H1 (cell line): ENCODE data around the gene P4HA1. TPM values are rescaled to one million over a fixed set of nuclear protein-coding genes. Genes with fewer than 3 reads are reported as not detected.

Source experiments
- CTCF ChIA-PET: fragments of 300-600 bp; sonication (Branson Sonifier 250); formaldehyde crosslinking; loops from one replicate; lab custom pipeline; 2021; ENCODE audit not compliant: partially characterized antibody; lab: Charles Lee
- POLR2A ChIA-PET: fragments of 300-600 bp; sonication (Branson Sonifier 250); formaldehyde crosslinking; loops from one replicate; lab custom pipeline; 2021; ENCODE audit warnings: inconsistent platforms; ENCODE audit not compliant: partially characterized antibody; lab: Charles Lee
- DNase-seq, 2 experiments: peaks; one replicate each; pipeline versions ENCODE4 v3.0.0 to v3.0.0-alpha.2; 2010 to 2022; ENCODE audit warnings: low spot score in 2 of 2, low read depth in 1 of 2, mixed read lengths in 1 of 2
- FAIRE-seq: peaks from 2 replicates; lab custom pipeline; 2011; peaks lifted over from hg19 to GRCh38; lab: Jason Lieb, UNC
- H2AFZ ChIP-seq: 2 replicates; pipeline ENCODE4 v1.8.1; 2012; ENCODE audit warnings: low read length, inconsistent platforms
- H2AK5ac ChIP-seq: 2 replicates; pipeline ENCODE4 v1.6.1; 2013; ENCODE audit warnings: low read depth, low read length
- H2BK120ac ChIP-seq: replicated peaks from 2 replicates; pipeline ENCODE3; 2013; ENCODE audit warnings: low read depth, low read length, inconsistent platforms
- H2BK12ac ChIP-seq: 2 replicates; pipeline ENCODE4 v1.6.1; 2013; ENCODE audit warnings: low read depth, low read length
- H2BK15ac ChIP-seq: 2 replicates; pipeline ENCODE4 v1.6.1; 2013; ENCODE audit warnings: low read length
- H2BK20ac ChIP-seq: 2 replicates; pipeline ENCODE4 v1.6.1; 2013; ENCODE audit warnings: low read length
- H2BK5ac ChIP-seq: 2 replicates; pipeline ENCODE4 v1.6.1; 2013; ENCODE audit warnings: low read depth, low read length
- H3K14ac ChIP-seq: 2 replicates; pipeline ENCODE4 v1.6.1; 2013; ENCODE audit warnings: inconsistent platforms; ENCODE audit not compliant: insufficient read length
- H3K18ac ChIP-seq: 2 replicates; pipeline ENCODE4 v1.6.1; 2013; ENCODE audit warnings: low read length; ENCODE audit errors: extremely low read depth
- H3K23ac ChIP-seq: 2 replicates; pipeline ENCODE4 v1.6.1; 2013; ENCODE audit warnings: inconsistent platforms; ENCODE audit not compliant: insufficient read length
- H3K23me2 ChIP-seq: 2 replicates; pipeline ENCODE4 v1.6.1; 2013; ENCODE audit warnings: low read depth, low read length
- H3K27ac ChIP-seq: 2 replicates; pipeline ENCODE4 v1.6.1; 2011; ENCODE audit warnings: low read depth, low read length, inconsistent platforms
- H3K27me3 ChIP-seq, 4 experiments: replicated peaks in 1 of 4; 1 replicate in 1 of 4; 2 replicates in 3 of 4; pipeline versions ENCODE4 v1.6.1 to v1.8.1; 2011 to 2013; ENCODE audit warnings: low read length in 3 of 4, mild to moderate bottlenecking in 3 of 4, inconsistent platforms in 2 of 4, mixed read lengths in 2 of 4, moderate library complexity in 1 of 4; ENCODE audit not compliant: control insufficient read depth in 3 of 4, insufficient read depth in 3 of 4; ENCODE audit errors: extremely low read depth in 1 of 4
- H3K36me3 ChIP-seq, 4 experiments: 2 replicates each; pipeline versions ENCODE4 v1.6.1 to v1.8.1; 2011 to 2013; ENCODE audit warnings: mild to moderate bottlenecking in 4 of 4, low read length in 3 of 4, moderate library complexity in 2 of 4, control low read depth in 1 of 4, inconsistent platforms in 1 of 4; ENCODE audit not compliant: insufficient read depth in 4 of 4, control insufficient read depth in 2 of 4
- H3K4ac ChIP-seq: replicated peaks from 2 replicates; pipeline ENCODE3; 2013; ENCODE audit warnings: low read length, low read depth, mixed read lengths, inconsistent platforms; ENCODE audit not compliant: insufficient read length
- H3K4me1 ChIP-seq, 4 experiments: replicated peaks in 1 of 4; 1 replicate in 1 of 4; 2 replicates in 3 of 4; pipeline versions ENCODE4 v1.6.1 to v1.8.1; 2011 to 2013; ENCODE audit warnings: low read length in 3 of 4, inconsistent platforms in 2 of 4, mixed read lengths in 1 of 4; ENCODE audit not compliant: insufficient read depth in 4 of 4, control insufficient read depth in 3 of 4
- H3K4me2 ChIP-seq, 2 experiments: 2 replicates each; pipeline versions ENCODE4 v1.6.1 to v1.8.1; 2011 to 2013; ENCODE audit warnings: low read depth in 2 of 2, low read length in 2 of 2, control low read depth in 1 of 2, inconsistent platforms in 1 of 2, mild to moderate bottlenecking in 1 of 2; ENCODE audit not compliant: insufficient read depth in 1 of 2
- H3K4me3 ChIP-seq, 4 experiments: fragments of 200-600, 300-600 bp in 1 of 4; sonication (generic), shearing (Covaris generic), sonication (Bioruptor Twin) in 1 of 4; 2 replicates each; pipeline versions ENCODE4 v1.5.1 to v1.8.1; 2011 to 2016; ENCODE audit warnings: low read length in 4 of 4, low read depth in 3 of 4, control low read depth in 2 of 4, inconsistent platforms in 2 of 4, mild to moderate bottlenecking in 2 of 4, mixed read lengths in 1 of 4, moderate library complexity in 1 of 4; ENCODE audit not compliant: insufficient read depth in 2 of 4; ENCODE audit errors: extremely low read depth in 1 of 4
- H3K56ac ChIP-seq: replicated peaks from 2 replicates; pipeline ENCODE3; 2013; ENCODE audit warnings: low read depth, mild to moderate bottlenecking, mixed read lengths, low read length, inconsistent platforms; ENCODE audit not compliant: insufficient read length
- H3K79me1 ChIP-seq: 2 replicates; pipeline ENCODE4 v1.6.1; 2013; ENCODE audit warnings: low read depth, low read length, control low read depth
- H3K79me2 ChIP-seq, 2 experiments: 2 replicates each; pipeline versions ENCODE4 v1.6.1 to v1.8.1; 2012 to 2013; ENCODE audit warnings: low read length in 2 of 2, mild to moderate bottlenecking in 2 of 2, inconsistent platforms in 1 of 2; ENCODE audit not compliant: insufficient read depth in 2 of 2, control insufficient read depth in 1 of 2
- H3K9ac ChIP-seq, 4 experiments: replicated peaks in 1 of 4; 1 replicate in 1 of 4; 2 replicates in 3 of 4; pipeline versions ENCODE4 v1.6.1 to v1.8.1; 2011 to 2013; ENCODE audit warnings: low read depth in 3 of 4, low read length in 3 of 4, control low read depth in 2 of 4, mild to moderate bottlenecking in 2 of 4, moderate library complexity in 2 of 4, inconsistent platforms in 1 of 4; ENCODE audit errors: extremely low read depth in 1 of 4
- H3K9me3 ChIP-seq, 2 experiments: 2 replicates each; pipeline versions ENCODE4 v1.6.1 to v1.8.1; 2012 to 2013; ENCODE audit warnings: mild to moderate bottlenecking in 2 of 2, moderate library complexity in 2 of 2, control low read depth in 1 of 2, inconsistent platforms in 1 of 2, low read depth in 1 of 2, low read length in 1 of 2, mixed read lengths in 1 of 2; ENCODE audit not compliant: insufficient read depth in 2 of 2
- H4K20me1 ChIP-seq, 2 experiments: replicated peaks in 1 of 2; 2 replicates each; pipeline versions ENCODE3 to v1.8.1; 2011 to 2013; ENCODE audit warnings: inconsistent platforms in 2 of 2, low read length in 2 of 2, mild to moderate bottlenecking in 1 of 2; ENCODE audit not compliant: insufficient read depth in 2 of 2, control insufficient read depth in 1 of 2
- H4K5ac ChIP-seq: 2 replicates; pipeline ENCODE4 v1.6.1; 2013; ENCODE audit warnings: low read length, low read depth, mixed read lengths, inconsistent platforms; ENCODE audit not compliant: insufficient read length
- H4K8ac ChIP-seq: 2 replicates; pipeline ENCODE4 v1.8.0; 2013; ENCODE audit warnings: mild to moderate bottlenecking, moderate library complexity, low read length, inconsistent platforms; ENCODE audit not compliant: insufficient read depth; ENCODE audit errors: extremely low read depth
- H4K91ac ChIP-seq: replicated peaks from 2 replicates; pipeline ENCODE3; 2013; ENCODE audit warnings: low read length, mixed read lengths, inconsistent platforms; ENCODE audit not compliant: insufficient read length
- CEBPB ChIP-seq: IDR thresholded peaks from 2 replicates; pipeline ENCODE4 v1.6.1; 2012; ENCODE audit warnings: low read depth, low read length
- E2F6 ChIP-seq: IDR thresholded peaks from 2 replicates; pipeline ENCODE4 v1.6.1; 2012; ENCODE audit warnings: inconsistent platforms
- EGR1 ChIP-seq: IDR thresholded peaks from 2 replicates; pipeline ENCODE4 v1.6.1; 2011; ENCODE audit warnings: low read depth, low read length, borderline replicate concordance
- EZH2 ChIP-seq: fragments of 200-600 bp; sonication (generic); IDR thresholded peaks from 2 replicates; pipeline ENCODE4 v1.7.1; 2012; ENCODE audit warnings: low read depth, mild to moderate bottlenecking, moderate library complexity, low read length, inconsistent platforms; ENCODE audit not compliant: severe bottlenecking
- SIX5 ChIP-seq: IDR thresholded peaks from 2 replicates; pipeline ENCODE4 v1.6.1; 2011; ENCODE audit warnings: mild to moderate bottlenecking, low read depth, low read length
- SP1 ChIP-seq: IDR thresholded peaks from 2 replicates; pipeline ENCODE4 v1.6.1; 2011; ENCODE audit warnings: low read depth, low read length
- ZNF274 ChIP-seq: IDR thresholded peaks from 2 replicates; pipeline ENCODE4 v1.7.0; 2012; ENCODE audit warnings: low read length, borderline replicate concordance; ENCODE audit errors: extremely low read depth
- WGBS, 2 experiments: shearing (Covaris generic) in 1 of 2; methylation state at CpG; one replicate each; pipeline versions ENCODE4 v1.1.6 to v1.1.7; 2013 to 2015; ENCODE audit warnings: low lambda C conversion rate in 2 of 2, mixed read lengths in 2 of 2, inconsistent platforms in 1 of 2, low coverage in 1 of 2, missing lambda C conversion rate in 1 of 2; ENCODE audit not compliant: insufficient replicate concordance in 2 of 2, insufficient coverage in 1 of 2, insufficient read length in 1 of 2; ENCODE audit errors: extremely low coverage in 1 of 2, missing lambda C conversion rate in 1 of 2; 5-methylcytosine and 5-hydroxymethylcytosine counted together
- polyA plus RNA-seq, 7 experiments: library from polyadenylated mRNA; depleted of rRNA in 3 of 7; stranded (reverse) in 5 of 7; unstranded in 2 of 7; fragments of >200 nt in 5 of 7; fragments of 200-250 nt in 2 of 7; gene quantifications; 1 replicate in 5 of 7; 2 replicates in 1 of 7; 4 replicates in 1 of 7; pipeline versions ENCODE4 v1.2.1 to v1.2.3, GENCODE V29; 2011 to 2013; ENCODE audit warnings: missing spikeins in 2 of 7, mixed read lengths in 2 of 7
- total RNA-seq: library from RNA; stranded (reverse); fragmentation: NEBNext Ultra II Directional; extraction: Animal tissue kit (Norgen Biotek cat#: 25700); gene quantifications from 2 replicates; pipeline ENCODE4 v1.2.1, GENCODE V29; 2021
- TF ChIP-seq, protein P1 (sequence below): IDR thresholded peaks from 2 replicates; pipeline ENCODE4 v1.6.1; 2012; ENCODE audit warnings: inconsistent platforms

P4HA1 gene
- total and polyA plus RNA-seq, 2 of the 8 experiments (the other 6 are each of a cell fraction or from before 2014, with no cell fraction given), result 12.0 to 25.7 TPM

DNA sequence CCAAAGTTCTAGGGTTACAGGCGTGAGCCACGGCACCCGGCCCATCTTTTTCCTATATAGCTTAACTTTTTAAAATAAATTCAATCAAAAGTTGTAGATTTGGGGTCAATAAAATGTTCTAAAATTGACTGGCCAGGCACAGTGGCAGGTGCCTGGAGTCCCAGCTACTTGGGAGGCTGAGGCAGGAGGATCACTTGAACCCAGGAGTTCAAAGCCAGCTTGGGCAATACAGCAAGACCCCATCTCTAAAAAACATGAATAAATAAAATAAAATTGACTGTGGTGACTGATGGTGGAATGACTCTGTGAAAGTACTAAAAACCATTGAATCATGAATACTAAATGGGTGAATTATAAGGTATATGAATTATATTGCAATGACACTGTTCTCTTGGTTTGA, 20.8 kb downstream of the P4HA1 start:
- CTCF ChIA-PET, result interaction anchor here (0.7 to 1.2 kb wide), 3 partner anchors 15 to 47 kb away, joined by 3 to 4 read pairs (median 3); no protein-coding TSS in a partner anchor

More for the DNA sequence above, 20.8 kb downstream of the P4HA1 start:
- Histone ChIP-seq H3K27ac (no peak overlapping the region), H3K79me1 (no peaks in the 10 kb centered on the region), H3K23ac (no peak overlapping the region), H3K23me2 (no peaks in the 10 kb centered on the region), H3K4ac (no peak overlapping the region), H3K9me3 (no peaks in the 10 kb centered on the region), H4K91ac (no peak overlapping the region), H2BK20ac (no peak overlapping the region), H4K8ac (no peak overlapping the region), H3K9ac (no peak overlapping the region), H3K79me2 (peaks cover 0 to 16% of the 10 kb centered on the region in 2 experiments; a peak in 2 of 4 replicates), H3K4me2 (no peak overlapping the region), H2BK120ac (no peak overlapping the region), H2AFZ (no peak overlapping the region), H3K4me1 (no peaks in the 10 kb centered on the region), H4K5ac (no peak overlapping the region), H2BK15ac (no peak overlapping the region), H3K4me3 (no peak overlapping the region), H3K14ac (no peak overlapping the region), H2BK5ac (no peak overlapping the region), H2BK12ac (no peak overlapping the region), H3K18ac (no peak overlapping the region), H2AK5ac (no peak overlapping the region), H3K27me3 (no peaks in the 10 kb centered on the region), H3K36me3 (peaks cover 0 to 19% (median 5%) of the 10 kb centered on the region in 4 experiments; a peak in 4 of 8 replicates), H3K56ac (no peak overlapping the region), H4K20me1 (peaks cover 0 to 2% of the 10 kb centered on the region in 2 experiments)
- WGBS, 2 experiments, result 98% methylated on average over 3 of the region's 3 CpGs; no CpG with 5 or more reads in 1 of the 2 experiments
- POLR2A ChIA-PET, result interaction anchor here (0.6 to 1.6 kb wide), 2 partner anchors 20 to 438 kb away, joined by 3 to 6 read pairs; partner anchors contain the start of gene P4HA1
- TF ChIP-seq EGR1, result no peak
- no peak for TF ChIP-seq CEBPB
- TF ChIP-seq, protein P1, sequence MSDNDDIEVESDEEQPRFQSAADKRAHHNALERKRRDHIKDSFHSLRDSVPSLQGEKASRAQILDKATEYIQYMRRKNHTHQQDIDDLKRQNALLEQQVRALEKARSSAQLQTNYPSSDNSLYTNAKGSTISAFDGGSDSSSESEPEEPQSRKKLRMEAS, result no peak
- no peak for TF ChIP-seq ZNF274
- no peak for TF ChIP-seq SP1
- TF ChIP-seq E2F6, result no peak
- no peak for TF ChIP-seq EZH2
- TF ChIP-seq SIX5, result no peak
- no peak for DNase-seq
- FAIRE-seq, result no peak
